Neural cell (in vitro differentiated cells): Measurements from ENCODE around the gene TAF11L8. TPM values are rescaled to one million over a fixed set of nuclear protein-coding genes. Genes with fewer than 3 reads are reported as not detected.
"Not testable (repeated sequence)": the region's sequence is repeated elsewhere in the genome, so short reads cannot be mapped to it uniquely, and the experiment has no call there.

Source experiments
- H2AFZ ChIP-seq: fragments of 200-600, 300-800 bp; sonication (generic), shearing (Covaris generic); 2 replicates; pipeline ENCODE4 v1.6.0; 2014; ENCODE audit warnings: low read depth, mild to moderate bottlenecking, antibody characterized with exemption, low read length, moderate library complexity
- H3F3A ChIP-seq: fragments of 200-600 bp; shearing (Covaris generic); 2 replicates; pipeline ENCODE4 v1.6.1; 2016; ENCODE audit warnings: mild to moderate bottlenecking, moderate library complexity, mixed read lengths, antibody characterized with exemption, low read length; ENCODE audit not compliant: insufficient read depth, poor library complexity, severe bottlenecking
- H3K27ac ChIP-seq: fragments of 200-600, 300-800 bp; sonication (generic), shearing (Covaris generic); 2 replicates; pipeline ENCODE4 v1.5.1; 2014; ENCODE audit warnings: mild to moderate bottlenecking, low read length, moderate library complexity
- H3K27me3 ChIP-seq: fragments of 300-800, 200-600 bp; sonication (generic), shearing (Covaris generic); 2 replicates; pipeline ENCODE4 v1.6.0; 2014; ENCODE audit warnings: mild to moderate bottlenecking, low read depth, low read length, moderate library complexity; ENCODE audit not compliant: insufficient read depth
- H3K36me3 ChIP-seq: fragments of 300-800, 200-600 bp; sonication (generic), shearing (Covaris generic); 2 replicates; pipeline ENCODE4 v1.5.1; 2014; ENCODE audit warnings: mild to moderate bottlenecking, antibody characterized with exemption, low read length, moderate library complexity; ENCODE audit not compliant: insufficient read depth
- H3K4me2 ChIP-seq: fragments of 300-800, 200-600 bp; sonication (generic), shearing (Covaris generic); 2 replicates; pipeline ENCODE4 v1.6.0; 2014; ENCODE audit warnings: mild to moderate bottlenecking, low read length
- H3K4me3 ChIP-seq: fragments of 300-800, 200-600 bp; sonication (generic), shearing (Covaris generic); 2 replicates; pipeline ENCODE4 v1.5.1; 2014; ENCODE audit warnings: mild to moderate bottlenecking, low read length, moderate library complexity
- H3K79me2 ChIP-seq: fragments of 200-600 bp; shearing (Covaris generic); replicated peaks from 2 replicates; pipeline ENCODE4 v1.6.0; 2014; ENCODE audit warnings: mild to moderate bottlenecking, low read length, moderate library complexity; ENCODE audit not compliant: insufficient read depth
- H3K9ac ChIP-seq: fragments of 300-800, 200-600 bp; sonication (generic), shearing (Covaris generic); 2 replicates; pipeline ENCODE4 v1.6.1; 2016; ENCODE audit warnings: mild to moderate bottlenecking, low read length, mixed read lengths
- H3K9me2 ChIP-seq: fragments of 200-600 bp; shearing (Covaris generic); 2 replicates; pipeline ENCODE4 v1.6.1; 2016; ENCODE audit warnings: mild to moderate bottlenecking, low read length, mixed read lengths; ENCODE audit not compliant: insufficient read depth
- H3K9me3 ChIP-seq: fragments of 200-600, 300-800 bp; sonication (generic), shearing (Covaris generic); 2 replicates; pipeline ENCODE4 v1.6.1; 2016; ENCODE audit warnings: mild to moderate bottlenecking, mixed run types, low read length, moderate library complexity, mixed read lengths
- H4K20me1 ChIP-seq: fragments of 200-600 bp; shearing (Covaris generic); 2 replicates; pipeline ENCODE4 v1.6.1; 2016; ENCODE audit warnings: mild to moderate bottlenecking, mixed run types; ENCODE audit not compliant: insufficient read depth
- polyA plus RNA-seq: library from polyadenylated mRNA; depleted of rRNA; stranded (reverse); fragments of >200 nt; gene quantifications from 2 replicates; pipeline ENCODE4 v1.2.3, GENCODE V29; 2014
- small RNA-seq, 3 experiments: library from RNA; depleted of rRNA; stranded (forward); fragments of <200 nt; gene quantifications; one replicate each; pipeline ENCODE3, GENCODE V24; 2012

Gene TAF11L8
- polyA plus RNA-seq, 1 donor from 2014 or later = not detected

DNA sequence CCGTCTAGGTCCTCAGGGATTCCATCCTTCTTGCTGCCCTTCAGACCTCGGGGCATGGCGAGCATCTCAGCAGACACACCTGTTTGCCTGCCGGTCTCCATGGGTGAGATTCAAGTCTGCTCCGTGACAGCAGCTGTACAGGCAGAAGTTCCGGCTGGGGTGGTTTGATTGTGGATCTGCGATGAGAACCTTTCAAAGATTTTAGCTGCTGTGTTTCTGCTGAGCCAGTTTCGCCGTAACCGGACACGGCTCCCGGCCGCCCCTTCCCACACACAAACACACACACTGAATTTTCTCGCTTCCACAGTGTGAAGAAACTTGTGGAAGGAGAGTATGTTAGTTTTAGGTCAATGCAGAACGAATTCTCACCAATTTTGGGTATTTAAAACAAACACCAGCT, 7.0 kb upstream of the TAF11L8 start, which contains the start of gene TAF11L10:
Gene TAF11L10, minus strand, starts transcription at position 101 of the 400 bp plus-strand sequence.
- H4K20me1 ChIP-seq, H3F3A ChIP-seq, H3K27me3 ChIP-seq, H3K4me3 ChIP-seq, H3K79me2 ChIP-seq, H3K4me2 ChIP-seq, H2AFZ ChIP-seq, H3K9me3 ChIP-seq, H3K36me3 ChIP-seq, H3K9me2 ChIP-seq, H3K9ac ChIP-seq, H3K27ac ChIP-seq: not testable (repeated sequence)

DNA sequence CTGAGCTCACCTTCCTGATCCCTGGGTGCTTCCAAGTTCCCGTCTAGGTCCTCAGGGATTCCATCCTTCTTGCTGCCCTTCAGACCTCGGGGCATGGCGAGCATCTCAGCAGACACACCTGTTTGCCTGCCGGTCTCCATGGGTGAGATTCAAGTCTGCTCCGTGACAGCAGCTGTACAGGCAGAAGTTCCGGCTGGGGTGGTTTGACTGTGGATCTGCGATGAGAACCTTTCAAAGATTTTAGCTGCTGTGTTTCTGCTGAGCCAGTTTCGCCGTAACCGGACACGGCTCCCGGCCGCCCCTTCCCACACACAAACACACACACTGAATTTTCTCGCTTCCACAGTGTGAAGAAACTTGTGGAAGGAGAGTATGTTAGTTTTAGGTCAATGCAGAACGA, 3.5 kb upstream of the TAF11L8 start, which contains the start of gene TAF11L9:
Gene TAF11L9, minus strand, starts transcription at position 140 of the 400 bp plus-strand sequence.
- H3F3A ChIP-seq, H3K9me3 ChIP-seq, H3K4me2 ChIP-seq, H3K27me3 ChIP-seq, H3K27ac ChIP-seq, H3K79me2 ChIP-seq, H3K9ac ChIP-seq, H2AFZ ChIP-seq, H3K9me2 ChIP-seq, H3K4me3 ChIP-seq, H3K36me3 ChIP-seq, H4K20me1 ChIP-seq: not testable (repeated sequence)

DNA sequence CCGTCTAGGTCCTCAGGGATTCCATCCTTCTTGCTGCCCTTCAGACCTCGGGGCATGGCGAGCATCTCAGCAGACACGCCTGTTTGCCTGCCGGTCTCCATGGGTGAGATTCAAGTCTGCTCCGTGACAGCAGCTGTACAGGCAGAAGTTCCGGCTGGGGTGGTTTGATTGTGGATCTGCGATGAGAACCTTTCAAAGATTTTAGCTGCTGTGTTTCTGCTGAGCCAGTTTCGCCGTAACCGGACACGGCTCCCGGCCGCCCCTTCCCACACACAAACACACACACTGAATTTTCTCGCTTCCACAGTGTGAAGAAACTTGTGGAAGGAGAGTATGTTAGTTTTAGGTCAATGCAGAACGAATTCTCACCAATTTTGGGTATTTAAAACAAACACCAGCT, 5.1 kb downstream of the TAF11L8 start, which contains the start of gene TAF11L7:
Gene TAF11L7, minus strand, starts transcription at position 101 of the 400 bp plus-strand sequence.
- not testable (repeated sequence) for H3K4me3 ChIP-seq, H3F3A ChIP-seq, H3K4me2 ChIP-seq, H2AFZ ChIP-seq, H3K27me3 ChIP-seq, H3K9me3 ChIP-seq, H3K79me2 ChIP-seq, H3K36me3 ChIP-seq, H4K20me1 ChIP-seq, H3K9me2 ChIP-seq, H3K27ac ChIP-seq, H3K9ac ChIP-seq

Small RNA genes within 50 kb of the gene (small RNA-seq; reads per million reads assigned to genes)
- gene AC233724.3 (0 reads per million in 3 experiments), gene AC233724.6 (0 reads per million in 3 experiments), gene AC233724.7 (0 reads per million in 3 experiments)

Other genes with a start within 250 kb of the TAF11L8 start
- gene TAF11L2, start 92.7 kb downstream of the TAF11L8 start, polyA plus RNA-seq = not detected in 2 replicates
- gene TAF11L3, start 72.6 kb downstream of the TAF11L8 start, polyA plus RNA-seq = not detected in 2 replicates
- gene TAF11L4, start 69.2 kb downstream of the TAF11L8 start, polyA plus RNA-seq = not detected in 2 replicates
- gene TAF11L5, start 65.7 kb downstream of the TAF11L8 start, polyA plus RNA-seq = not detected in 2 replicates
- gene TAF11L6, start 62.3 kb downstream of the TAF11L8 start, polyA plus RNA-seq = not detected in 2 replicates
- gene TAF11L7, start 5.2 kb downstream of the TAF11L8 start, polyA plus RNA-seq = not detected in 2 replicates
- gene TAF11L9, start 3.4 kb upstream of the TAF11L8 start, polyA plus RNA-seq = not detected in 2 replicates
- not detected in 2 replicates for gene TAF11L10, start 6.9 kb upstream of the TAF11L8 start, polyA plus RNA-seq
- not detected in 2 replicates for gene TAF11L11, start 13.2 kb upstream of the TAF11L8 start, polyA plus RNA-seq
- not detected in 2 replicates for gene TAF11L12, start 19.4 kb upstream of the TAF11L8 start, polyA plus RNA-seq
- not detected in 2 replicates for gene TAF11L13, start 41.1 kb upstream of the TAF11L8 start, polyA plus RNA-seq
- gene TAF11L14, start 43.5 kb upstream of the TAF11L8 start, polyA plus RNA-seq = not detected in 2 replicates